ENCODE data around the gene TMA7B.

DNA sequence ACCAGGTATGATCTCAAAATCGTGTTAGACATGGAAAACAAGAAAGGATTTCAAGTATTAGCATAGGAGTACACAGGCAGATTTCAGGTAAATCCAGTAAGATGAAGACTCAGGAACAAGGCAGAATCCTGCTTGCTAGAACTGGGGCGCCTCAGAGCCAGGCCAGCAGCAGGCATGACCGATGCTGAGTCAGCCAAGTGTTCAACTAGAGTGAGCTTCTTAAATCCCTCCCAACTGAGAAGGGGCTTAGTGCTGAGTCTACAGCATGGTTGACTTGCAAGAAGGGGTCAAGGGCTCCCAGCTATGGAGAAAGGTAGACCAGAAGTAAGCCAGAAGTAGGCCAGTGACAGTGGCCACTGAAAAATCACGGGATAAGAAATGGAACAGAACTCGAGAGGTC, 46.9 kb upstream of the TMA7B start:
- TF ChIP-seq EZH2 (IDR thresholded peaks at IDR 0.05) (no peak), POLR2AphosphoS5 (IDR thresholded peaks at IDR 0.05; ENCODE audit: borderline replicate concordance, low read depth, low read length) (no peak)

Data from SK-N-MC (cell line).